D721Med (cell line): ENCODE data around the gene DLX2.
"Not testable (repeated sequence)": the region's sequence is repeated elsewhere in the genome, so short reads cannot be mapped to it uniquely, and the experiment has no call there.

Experiments used
- DNase-seq: peaks from one replicate; pipeline ENCODE4 v3.0.0; 2011; ENCODE audit warnings: low spot score; ENCODE audit not compliant: insufficient read length
- FAIRE-seq: peaks from 2 replicates; lab custom pipeline; 2011; peaks lifted over from hg19 to GRCh38; lab: Jason Lieb, UNC
- CTCF ChIP-seq: IDR thresholded peaks from 2 replicates; pipeline ENCODE4 v1.5.1; 2012; ENCODE audit warnings: mild to moderate bottlenecking, control low read depth; ENCODE audit not compliant: insufficient read depth; ENCODE audit errors: missing control alignments

DLX2 gene

GRCh38 chr2:172102391-172103359 lies at the start of gene DLX2:
Gene DLX2, minus strand, starts transcription at chr2:172102900. Its CDS starts 362 bp downstream, at chr2:172102538.
- FAIRE-seq = no peak
- peak; percentile 67 for DNase-seq
- no peak for TF ChIP-seq CTCF

- FAIRE-seq (no peak), DNase-seq (no peak)
- no peak for TF ChIP-seq CTCF
These were observed 45.4 kb upstream of the DLX2 start for GRCh38 chr2:172147944-172148650.

GRCh38 chr2:172143817-172144216 lies 41.1 kb upstream of the DLX2 start:
- FAIRE-seq = no peak

GRCh38 chr2:172138727-172139126 lies 36.0 kb upstream of the DLX2 start:
- not testable (repeated sequence) for FAIRE-seq, DNase-seq

More at GRCh38 chr2:172143817-172144216, 41.1 kb upstream of the DLX2 start:
- no peak for TF ChIP-seq CTCF
- no peak for DNase-seq

- no peak for TF ChIP-seq CTCF
- DNase-seq = no peak
- no peak for FAIRE-seq
These were observed 35.2 kb upstream of the DLX2 start for GRCh38 chr2:172137943-172138342.

GRCh38 chr2:172137109-172137508 lies 34.4 kb upstream of the DLX2 start:
- no peak for TF ChIP-seq CTCF
- DNase-seq = no peak
- no peak for FAIRE-seq

- DNase-seq = no peak
- no peak for FAIRE-seq
- no peak for TF ChIP-seq CTCF
These were observed 32.7 kb upstream of the DLX2 start for GRCh38 chr2:172135446-172135845.
